CD4-positive, alpha-beta T cell treated with Interleukin-1 beta for 1 hour (primary cell): ENCODE measurements around the gene TEKT2.

Experiments
- DNase-seq, 2 donors: peaks; one replicate each; pipeline ENCODE4 v3.0.0-alpha.2; 2020 to 2022

TEKT2 gene

GRCh38 chr1:36134031-36134430 lies 50.1 kb downstream of the TEKT2 start:
- DNase-seq, result no peak

GRCh38 chr1:36134505-36135329 lies 50.8 kb downstream of the TEKT2 start:
- peak; percentile 30 to 42 for DNase-seq

- no peak for DNase-seq
These were observed 51.4 kb downstream of the TEKT2 start for GRCh38 chr1:36135330-36135667.

GRCh38 chr1:36135796-36136195 lies 51.9 kb downstream of the TEKT2 start:
- DNase-seq, result no peak

- DNase-seq, result no peak
These were observed 52.6 kb downstream of the TEKT2 start for GRCh38 chr1:36136535-36136934.

GRCh38 chr1:36137226-36137625 lies 53.3 kb downstream of the TEKT2 start:
- no peak for DNase-seq

- no peak for DNase-seq
These were observed 53.9 kb downstream of the TEKT2 start for GRCh38 chr1:36137776-36138175.
